ENCODE results near the gene EPHA4.

The EPHA4 gene

DNA sequence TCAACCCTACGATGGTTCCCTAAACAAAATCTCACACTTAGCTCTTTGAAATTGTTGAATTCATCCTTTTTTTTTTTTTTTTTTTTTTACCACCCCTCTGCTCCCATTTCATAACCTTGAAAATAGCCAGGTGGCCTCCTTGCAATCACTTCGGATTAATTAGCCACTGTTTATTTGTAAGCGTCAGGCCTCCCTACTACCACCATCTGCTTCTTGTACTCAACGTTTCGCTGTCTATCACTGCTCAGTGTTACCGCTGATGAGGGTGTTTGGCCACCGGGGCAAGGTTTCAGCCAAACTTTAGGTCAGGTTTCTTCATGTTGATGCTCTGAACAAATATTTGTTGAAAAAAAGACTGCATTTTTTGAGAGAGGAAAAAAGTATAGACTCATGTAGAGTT is 183.2 kb downstream of the EPHA4 start:
- DNase-seq = no peak

DNA sequence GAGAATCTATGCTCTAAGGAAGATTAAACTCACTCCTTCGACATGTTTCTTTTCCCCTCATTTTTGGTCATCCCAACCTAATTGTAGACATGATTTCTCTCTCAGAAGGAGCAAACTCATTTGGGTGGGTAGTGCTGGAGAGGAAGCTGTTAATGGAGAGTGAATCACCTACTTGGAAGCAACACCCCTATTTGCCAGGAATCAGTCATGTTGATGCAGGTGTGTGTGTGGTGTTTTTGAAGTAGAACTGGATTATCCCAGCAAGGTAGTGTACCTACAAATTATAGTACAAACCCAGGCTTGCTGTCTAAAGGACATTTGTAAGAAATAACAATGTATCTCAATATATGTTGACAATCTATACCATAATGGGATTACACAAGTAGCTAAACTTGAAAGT is 186.4 kb downstream of the EPHA4 start:
- DNase-seq = no peak

DNA sequence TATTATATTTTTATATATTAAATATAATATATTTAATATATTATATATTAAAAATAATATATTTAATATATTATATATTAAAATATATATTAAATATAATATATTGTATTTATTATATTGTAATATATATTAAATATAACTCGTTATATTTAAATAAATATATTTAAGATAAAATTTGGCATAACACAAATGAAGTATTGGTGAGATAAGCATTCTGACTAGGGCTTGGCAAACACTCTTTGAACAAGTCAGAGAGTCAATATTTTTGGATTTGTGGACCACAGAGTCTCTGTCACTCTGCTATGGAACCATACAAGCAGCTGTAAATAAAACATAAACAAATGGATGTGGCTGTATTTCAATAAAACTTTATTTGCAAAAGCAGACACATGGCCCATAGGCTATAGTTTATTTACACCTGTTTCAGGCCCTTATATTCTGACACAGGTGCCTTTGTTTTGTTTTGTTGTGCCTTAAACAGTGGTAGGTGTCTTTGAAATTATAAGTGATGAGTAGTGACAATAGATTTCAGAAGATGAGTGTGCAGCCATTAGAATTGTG is 190.1 kb downstream of the EPHA4 start:
- DNase-seq = no peak

DNA sequence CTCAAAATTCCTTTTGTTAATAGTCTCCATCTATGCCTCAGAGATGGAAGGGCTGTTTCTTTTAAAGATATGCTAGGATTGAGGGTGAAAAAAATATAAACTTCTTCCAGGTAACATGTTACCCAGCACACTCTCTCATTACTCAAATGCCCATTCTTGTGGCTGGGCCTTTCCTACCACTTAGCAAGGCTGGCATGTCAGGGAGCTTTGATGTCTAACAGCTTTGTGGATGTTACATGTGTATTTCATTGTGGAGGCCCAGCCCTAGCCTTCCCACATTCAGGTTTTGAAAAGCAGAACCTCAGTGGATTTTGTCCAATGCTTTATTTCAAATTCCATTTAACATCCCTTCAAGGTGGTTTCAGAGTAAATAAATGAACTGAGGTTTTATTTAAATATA is 191.4 kb downstream of the EPHA4 start:
- DNase-seq = no peak

DNA sequence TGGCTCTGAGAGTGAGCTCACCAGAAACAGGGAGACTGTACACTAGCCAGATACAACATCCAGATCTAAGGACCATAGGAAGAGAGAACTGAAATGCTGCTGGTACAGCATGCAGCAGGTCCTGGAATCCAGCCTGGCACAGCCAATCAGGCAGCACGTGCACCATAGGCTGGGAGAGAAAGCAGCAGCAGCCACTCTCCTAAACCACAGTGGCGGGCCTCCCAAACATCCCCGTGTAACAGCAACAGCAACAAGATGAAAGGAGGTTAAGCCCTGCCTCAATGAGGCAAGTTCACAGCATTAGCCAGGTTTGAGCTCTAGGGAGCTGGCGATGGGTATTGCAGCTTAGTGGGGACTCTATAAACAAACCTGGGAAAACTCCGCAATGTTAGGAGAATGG is 192.0 kb downstream of the EPHA4 start:
- DNase-seq = no peak

DNA sequence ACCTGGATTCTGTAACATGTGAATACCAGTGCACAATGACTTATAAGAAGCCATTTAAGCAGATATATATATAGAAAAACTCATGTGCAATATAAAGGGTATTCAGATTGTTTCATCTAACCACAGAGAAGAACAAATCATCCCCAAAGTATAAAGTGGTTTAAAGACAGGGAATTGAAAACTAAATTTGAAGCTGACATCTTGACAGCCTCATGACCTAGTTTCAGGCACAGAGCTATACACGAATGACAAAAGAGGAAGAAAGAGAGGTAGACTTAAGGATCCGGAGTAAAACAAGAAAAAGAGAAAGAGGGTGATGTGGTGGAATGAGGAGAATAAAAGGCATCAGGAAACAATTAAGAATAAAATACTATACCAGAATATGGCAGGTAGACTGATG is 194.5 kb downstream of the EPHA4 start:
- no peak for DNase-seq

DNA sequence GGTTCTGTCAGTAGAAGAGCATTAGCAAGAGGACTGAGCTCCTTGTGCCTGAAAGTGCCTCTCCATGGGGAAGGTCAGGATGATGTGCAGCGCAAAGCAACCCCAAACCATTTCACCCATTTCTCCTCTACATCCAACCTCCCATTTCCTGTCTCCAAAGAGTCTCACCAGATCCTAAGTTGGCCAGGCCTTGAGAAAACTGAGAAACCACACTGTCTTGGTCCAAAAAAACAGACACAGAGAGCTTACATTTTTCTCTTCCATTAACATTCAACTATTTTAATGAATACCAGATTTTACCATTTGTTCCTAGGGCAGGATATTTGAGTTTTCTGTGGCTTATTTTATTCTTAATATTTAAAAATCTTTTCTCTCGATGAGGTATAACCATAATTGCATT is 195.0 kb downstream of the EPHA4 start:
- no peak for DNase-seq

DNA sequence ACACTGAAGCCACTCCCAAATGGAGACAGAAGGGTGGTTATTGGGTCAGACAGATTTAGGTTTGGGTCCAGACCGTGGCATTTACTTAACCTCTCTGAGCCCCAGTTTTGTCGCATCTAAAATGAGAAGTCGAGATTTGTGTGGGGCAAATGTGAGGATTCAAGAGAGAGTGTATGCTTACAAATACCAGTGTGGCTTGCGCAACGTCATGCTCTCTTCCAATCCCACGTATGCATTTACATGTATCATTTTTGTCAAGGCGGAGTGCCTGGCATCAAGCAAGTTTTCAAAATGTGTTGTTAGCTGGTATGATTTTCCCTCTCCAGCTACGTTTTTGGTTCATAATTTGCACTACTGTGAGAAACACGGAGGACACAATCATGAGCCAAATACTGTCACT is 197.9 kb downstream of the EPHA4 start:
- no peak for DNase-seq

DNA sequence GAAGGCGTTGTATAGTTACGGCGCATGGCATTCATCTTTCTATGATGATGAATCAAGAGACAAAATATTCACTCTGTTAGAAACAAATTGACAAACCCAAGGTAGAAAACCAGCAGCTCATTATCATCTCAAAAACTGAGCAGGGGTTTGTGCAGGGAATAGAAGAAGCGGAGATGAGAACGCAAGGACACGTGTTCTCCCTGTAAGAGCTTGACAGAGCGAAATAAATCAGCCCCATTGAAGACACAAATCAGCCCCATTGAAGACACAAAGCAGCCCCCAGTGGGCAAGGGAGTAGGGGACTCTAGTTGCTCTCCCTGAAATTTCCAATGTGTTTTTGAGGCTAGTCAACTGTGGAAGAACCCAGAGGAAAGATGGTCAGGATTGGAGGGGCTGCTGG is 199.2 kb downstream of the EPHA4 start:
- DNase-seq = no peak

DNA sequence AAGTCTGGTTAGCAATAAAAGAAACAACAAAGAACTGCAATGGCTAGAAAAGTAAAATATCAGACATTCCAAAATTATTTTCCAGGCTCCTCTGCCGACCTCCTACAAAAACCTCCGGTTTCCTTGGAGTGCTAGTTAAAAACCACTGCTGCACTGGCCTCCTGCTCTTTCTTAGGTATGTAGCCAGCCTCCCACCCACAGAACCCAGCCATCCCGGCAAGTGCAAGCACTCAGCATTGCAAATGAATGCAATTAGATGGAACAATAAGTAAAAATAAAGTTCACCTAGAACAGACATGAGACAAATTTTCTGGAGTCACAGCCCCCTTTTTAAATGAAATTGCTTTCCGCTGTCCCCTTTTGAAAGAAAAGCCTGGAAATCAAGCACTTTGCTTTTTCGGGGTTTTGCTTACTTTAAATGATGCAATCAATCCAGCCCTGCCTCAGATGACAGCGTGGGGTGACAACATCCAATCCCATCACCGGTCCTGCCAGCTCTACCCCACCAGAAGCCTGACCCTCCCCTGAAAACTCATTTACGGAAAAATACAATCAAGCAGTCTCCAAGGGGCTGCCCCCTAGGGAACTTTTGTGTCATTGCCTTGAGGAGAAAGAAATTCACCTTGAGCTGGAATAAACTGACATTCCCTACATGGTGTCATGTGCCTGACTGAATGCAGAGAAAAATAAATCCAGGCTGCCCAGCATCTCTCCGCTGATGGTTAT is 199.8 kb downstream of the EPHA4 start:
- DNase-seq = no peak

DNA sequence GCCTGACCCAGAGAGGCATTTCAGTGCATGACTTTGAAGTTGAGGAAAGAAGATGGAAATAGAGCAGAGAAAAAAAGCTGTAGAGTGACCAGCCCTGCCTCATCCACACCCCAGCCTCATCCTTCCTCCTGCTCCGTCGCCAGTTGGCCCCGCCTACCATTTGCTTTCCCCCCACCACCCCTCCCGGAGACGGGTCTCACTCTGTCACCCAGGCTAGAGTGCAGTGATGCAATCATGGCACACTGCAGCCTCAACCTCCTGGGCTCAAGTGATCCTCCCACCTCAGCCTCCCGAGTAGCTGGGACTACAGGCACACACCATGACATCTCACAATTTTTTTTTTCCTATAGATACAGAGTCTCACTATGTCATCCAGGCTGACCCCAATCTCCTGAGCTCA is 200.8 kb downstream of the EPHA4 start:
- DNase-seq = no peak

DNA sequence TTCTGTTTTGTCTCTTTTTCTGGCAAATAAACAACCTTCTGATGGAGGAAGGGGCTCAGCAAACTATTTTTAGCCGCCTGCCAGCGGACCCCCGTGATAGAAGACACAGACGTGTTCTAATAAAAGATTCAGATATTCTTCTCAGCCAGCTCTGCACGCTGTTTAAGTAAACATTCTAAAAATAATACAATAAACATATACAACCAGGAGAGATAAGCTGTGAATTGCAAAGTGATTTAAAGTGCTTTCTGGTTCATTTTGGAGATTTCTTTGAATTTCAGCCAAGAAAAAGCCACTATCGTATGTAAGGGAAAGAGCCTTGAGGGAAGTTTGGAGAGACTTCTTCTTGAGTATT is 201.3 kb downstream of the EPHA4 start:
- DNase-seq = no peak

DNA sequence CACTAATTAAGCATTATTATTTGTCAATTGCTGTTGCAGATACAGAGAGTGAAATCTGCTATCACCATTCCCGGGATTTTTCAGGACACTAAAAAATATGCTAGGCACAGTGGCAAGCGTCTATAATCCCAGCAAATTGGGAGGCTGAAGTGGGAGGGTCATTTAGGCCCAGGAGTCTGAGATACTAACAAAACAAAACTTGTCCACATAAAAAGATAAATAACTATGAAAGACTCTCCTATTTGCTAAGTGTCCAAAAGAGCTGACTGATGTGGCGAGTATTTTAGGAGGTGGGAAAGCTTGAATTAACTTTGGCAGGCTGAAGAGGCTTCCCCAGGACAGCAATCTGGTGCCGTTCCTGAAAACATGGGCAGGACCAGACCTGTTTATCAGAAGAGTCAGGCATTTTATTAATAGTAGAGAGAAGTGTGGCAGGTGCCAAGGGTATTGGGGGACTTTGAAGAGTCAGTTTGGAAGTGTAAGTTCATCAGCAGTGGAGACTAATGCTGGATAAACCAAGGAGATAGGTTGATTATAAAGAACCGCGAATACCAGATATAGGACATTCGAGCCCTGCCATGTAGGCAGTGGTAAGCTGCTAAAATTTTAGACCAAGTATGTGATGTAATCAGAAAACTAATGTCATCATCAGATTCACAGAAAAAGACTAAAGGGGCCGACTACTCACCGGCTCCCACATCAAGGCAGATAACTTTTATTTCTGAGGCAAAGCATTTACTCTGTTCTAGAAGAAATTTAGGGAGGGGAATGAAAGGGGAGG is 201.8 kb downstream of the EPHA4 start:
- no peak for DNase-seq
